Measurements from ENCODE around the gene ARHGAP23. TPM values are rescaled to one million over a fixed set of nuclear protein-coding genes. Genes with fewer than 3 reads are reported as not detected.

Gene ARHGAP23
- total RNA-seq, 2 donors from 2014 or later: 9.4 to 18.0 TPM

- 90 to 92% methylated on average over 2 to 4 of the region's 4 CpGs for WGBS, 2 experiments (ENCODE audit: insufficient coverage in 1 of 2, insufficient read length in 1 of 2)
- no peak for DNase-seq
- Mint-ChIP-seq H3K4me1 (peaks cover 15% of the 10 kb centered on the region), H3K4me3 (no peak overlapping the region), H3K36me3 (ENCODE audit: low read depth) (peaks cover 50% of the 10 kb centered on the region), H3K27ac (no peak overlapping the region), H3K27me3 (ENCODE audit: insufficient read depth) (no peaks in the 10 kb centered on the region), H3K9me3 (no peaks in the 10 kb centered on the region)
- Histone ChIP-seq H3K9me3 (ENCODE audit: control insufficient read depth, low read length) (no peaks in the 10 kb centered on the region), H3K4me3 (ENCODE audit: low read length) (no peak overlapping the region), H3K27ac (ENCODE audit: low read depth, low read length) (no peak overlapping the region), H3K9ac (ENCODE audit: extremely low read depth, low read length, poor library complexity, severe bottlenecking) (no peak overlapping the region), H3K27me3 (ENCODE audit: control insufficient read depth, insufficient read depth, low read length, poor library complexity, severe bottlenecking) (no peaks in the 10 kb centered on the region), H3K4me1 (ENCODE audit: control insufficient read depth, insufficient read depth, low read length) (no peaks in the 10 kb centered on the region), H3K36me3 (ENCODE audit: control insufficient read depth, insufficient read depth, low read length) (peaks cover 36% of the 10 kb centered on the region)
- TF ChIP-seq CTCF (conservative IDR thresholded peaks at IDR 0.05): no peak
Measured at GRCh38 chr17:38401459-38401858, 26.8 kb upstream of the ARHGAP23 start.

- H3K36me3 ChIP-seq (ENCODE audit: control insufficient read depth, insufficient read depth, low read length): peaks cover 22% of the 10 kb centered on the region
- no peaks in the 10 kb centered on the region for H3K27me3 Mint-ChIP-seq (ENCODE audit: insufficient read depth)
- H3K4me1 Mint-ChIP-seq: peaks cover 15% of the 10 kb centered on the region
- H3K27me3 ChIP-seq (ENCODE audit: control insufficient read depth, insufficient read depth, low read length, poor library complexity, severe bottlenecking): no peaks in the 10 kb centered on the region
- H3K27ac ChIP-seq (ENCODE audit: low read depth, low read length): no peak overlapping the region
- H3K9me3 ChIP-seq (ENCODE audit: control insufficient read depth, low read length): no peaks in the 10 kb centered on the region
- H3K4me1 ChIP-seq (ENCODE audit: control insufficient read depth, insufficient read depth, low read length): no peaks in the 10 kb centered on the region
- H3K27ac Mint-ChIP-seq: peak overlapping the region; percentile 17
- H3K9me3 Mint-ChIP-seq: no peaks in the 10 kb centered on the region
- H3K4me3 Mint-ChIP-seq: no peak overlapping the region
- peaks cover 36% of the 10 kb centered on the region for H3K36me3 Mint-ChIP-seq (ENCODE audit: low read depth)
- WGBS, 2 experiments (ENCODE audit: insufficient coverage in 1 of 2, insufficient read length in 1 of 2): 94 to 100% methylated on average over 3 to 5 of the region's 5 CpGs
- DNase-seq: peak; percentile 70
- no peak overlapping the region for H3K4me3 ChIP-seq (ENCODE audit: low read length)
- TF ChIP-seq CTCF (conservative IDR thresholded peaks at IDR 0.05): peak; percentile 63
- no peak overlapping the region for H3K9ac ChIP-seq (ENCODE audit: extremely low read depth, low read length, poor library complexity, severe bottlenecking)
Measured at GRCh38 chr17:38402897-38403296, 25.4 kb upstream of the ARHGAP23 start.

GRCh38 chr17:38403491-38403890 lies 24.8 kb upstream of the ARHGAP23 start:
- no peak overlapping the region for H3K27ac Mint-ChIP-seq
- no peak overlapping the region for H3K27ac ChIP-seq (ENCODE audit: low read depth, low read length)

More at GRCh38 chr17:38403491-38403890, 24.8 kb upstream of the ARHGAP23 start:
- TF ChIP-seq CTCF (conservative IDR thresholded peaks at IDR 0.05): no peak
- Mint-ChIP-seq H3K9me3 (no peaks in the 10 kb centered on the region), H3K36me3 (ENCODE audit: low read depth) (peaks cover 32% of the 10 kb centered on the region), H3K4me1 (peaks cover 15% of the 10 kb centered on the region), H3K27me3 (ENCODE audit: insufficient read depth) (no peaks in the 10 kb centered on the region), H3K4me3 (no peak overlapping the region)
- 75 to 88% methylated on average over 1 to 4 of the region's 4 CpGs for WGBS, 2 experiments (ENCODE audit: insufficient coverage in 1 of 2, insufficient read length in 1 of 2)
- Histone ChIP-seq H3K4me1 (ENCODE audit: control insufficient read depth, insufficient read depth, low read length) (no peaks in the 10 kb centered on the region), H3K36me3 (ENCODE audit: control insufficient read depth, insufficient read depth, low read length) (peaks cover 20% of the 10 kb centered on the region), H3K9me3 (ENCODE audit: control insufficient read depth, low read length) (no peaks in the 10 kb centered on the region), H3K27me3 (ENCODE audit: control insufficient read depth, insufficient read depth, low read length, poor library complexity, severe bottlenecking) (no peaks in the 10 kb centered on the region), H3K9ac (ENCODE audit: extremely low read depth, low read length, poor library complexity, severe bottlenecking) (no peak overlapping the region), H3K4me3 (ENCODE audit: low read length) (no peak overlapping the region)
- DNase-seq: peak; percentile 77

Measured in endodermal cell (in vitro differentiated cells).